Stomach (tissue), 4 donors: ENCODE data around the gene CCDC148.

Experiments
- POLR2A ChIP-seq, 4 donors: fragments of 450-650 bp; IDR thresholded peaks; one replicate each; pipeline ENCODE4 v1.6.1; 2016; ENCODE audit warnings: antibody characterized with exemption in 4 of 4, control low read depth in 2 of 4, mild to moderate bottlenecking in 1 of 4, moderate library complexity in 1 of 4
- POLR2AphosphoS5 ChIP-seq, 3 donors: sonication (generic); formaldehyde crosslinking; IDR thresholded peaks; one replicate each; pipeline ENCODE4 v1.6.1; 2016; ENCODE audit warnings: antibody characterized with exemption in 3 of 3

GRCh38 chr2:158290225-158290624, 166.3 kb downstream of the CCDC148 start:
- TF ChIP-seq POLR2A (IDR thresholded peaks at IDR 0.05) (no peak), POLR2AphosphoS5 (IDR thresholded peaks at IDR 0.05) (no peak)
